ENCODE results near the gene ZNF487. TPM values are rescaled to one million over a fixed set of nuclear protein-coding genes. Genes with fewer than 3 reads are reported as not detected.
"Not testable (repeated sequence)": the region's sequence is repeated elsewhere in the genome, so short reads cannot be mapped to it uniquely, and the experiment has no call there.

Gene ZNF487
- total RNA-seq = 1 to 10 TPM; 2.2 to 2.3 TPM
- long read RNA-seq = 0 reads

DNA sequence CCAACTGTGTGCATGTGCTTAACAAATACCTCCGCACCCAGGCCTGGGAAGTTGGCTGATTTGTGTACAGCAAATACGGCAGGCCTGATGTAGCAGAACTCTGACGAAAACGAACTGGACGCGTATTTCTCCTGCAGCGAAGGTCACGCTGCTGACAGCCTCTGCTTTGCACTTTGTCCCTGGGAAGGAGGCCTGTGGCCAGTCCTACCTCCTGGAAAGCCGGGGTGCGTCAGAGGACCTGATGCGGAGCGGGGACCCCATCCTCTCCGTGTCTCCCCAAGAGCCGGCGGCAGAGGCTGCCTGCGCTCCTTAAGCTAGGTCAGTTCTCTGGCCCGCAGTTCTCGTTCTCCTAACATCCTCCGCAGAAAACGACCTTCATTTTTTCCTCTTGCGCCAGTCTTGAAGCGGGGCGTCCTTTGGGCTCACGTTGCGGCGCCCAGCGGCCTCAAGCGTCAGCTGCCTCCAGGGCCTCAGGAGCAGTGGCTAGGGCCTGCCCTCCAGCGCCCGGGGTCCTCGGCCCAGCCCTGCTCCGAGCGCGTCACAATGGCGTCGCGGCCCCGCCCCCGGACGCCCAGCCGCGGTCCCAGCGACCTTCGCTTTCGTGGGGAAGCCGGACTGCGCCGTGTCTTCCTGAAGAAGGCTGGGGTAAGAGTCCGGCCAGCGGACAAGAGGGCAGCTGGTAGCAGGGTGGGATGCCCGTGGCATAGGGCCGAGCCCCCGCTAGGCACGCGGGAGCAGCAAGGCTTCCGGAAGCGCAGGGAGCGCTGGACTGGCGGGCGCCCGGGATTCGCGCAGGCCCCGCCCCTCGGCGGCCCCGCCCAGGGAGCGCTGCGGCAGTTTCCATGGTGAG lies at the start of gene ZNF487:
Gene ZNF487, plus strand, starts transcription at position 821 of the 850 bp plus-strand sequence. CDS start 38,703 bp downstream, outside the sequence.
- ATAC-seq = peak; percentile 98 to 99
- intact Hi-C loops (cut with DNase I) = no loop called here
- DNase-seq = peak; percentile 91

DNA sequence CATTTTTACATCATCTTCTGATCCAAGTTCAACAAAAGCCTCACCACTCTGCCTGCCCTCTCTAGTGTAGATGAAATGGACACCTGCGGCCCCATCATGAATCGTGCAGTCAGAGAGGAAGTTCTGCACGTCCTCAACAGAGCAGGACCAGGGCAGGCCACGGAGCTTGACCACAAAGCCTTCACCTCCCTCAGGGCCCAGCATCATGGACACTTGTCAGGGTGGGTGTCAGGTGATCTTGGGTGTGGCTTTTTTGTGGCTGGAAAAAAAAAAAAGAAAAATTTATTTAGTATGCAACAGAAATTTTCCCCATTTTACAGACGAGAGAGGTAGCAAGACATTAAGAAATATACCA lies 49.3 kb upstream of the ZNF487 start:
- DNase-seq = no peak
- ATAC-seq = no peak

DNA sequence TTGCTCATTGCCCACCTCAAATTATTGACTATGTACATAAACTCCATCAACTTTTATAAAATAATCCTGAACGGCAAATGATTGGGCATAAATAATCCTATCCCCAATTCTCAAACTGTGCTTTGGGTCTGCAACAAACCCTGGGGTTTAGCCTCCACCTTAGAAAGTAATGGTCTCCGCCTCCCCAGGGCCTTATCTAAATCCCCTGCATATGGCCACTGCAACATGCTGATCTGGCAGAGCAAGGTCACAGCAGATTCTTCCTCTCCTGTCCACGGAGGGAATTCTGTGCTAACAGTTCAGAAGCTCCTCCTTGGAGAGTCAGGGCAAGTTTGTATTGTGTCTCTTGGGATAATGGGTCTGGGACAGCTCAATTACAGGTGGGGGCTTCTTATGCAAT lies 47.0 kb upstream of the ZNF487 start:
- ATAC-seq (no peak), DNase-seq (no peak)
- intact Hi-C loops (cut with DNase I) = no loop called here

More for the DNA sequence above, 49.3 kb upstream of the ZNF487 start:
- intact Hi-C loops (cut with DNase I) = no loop called here

DNA sequence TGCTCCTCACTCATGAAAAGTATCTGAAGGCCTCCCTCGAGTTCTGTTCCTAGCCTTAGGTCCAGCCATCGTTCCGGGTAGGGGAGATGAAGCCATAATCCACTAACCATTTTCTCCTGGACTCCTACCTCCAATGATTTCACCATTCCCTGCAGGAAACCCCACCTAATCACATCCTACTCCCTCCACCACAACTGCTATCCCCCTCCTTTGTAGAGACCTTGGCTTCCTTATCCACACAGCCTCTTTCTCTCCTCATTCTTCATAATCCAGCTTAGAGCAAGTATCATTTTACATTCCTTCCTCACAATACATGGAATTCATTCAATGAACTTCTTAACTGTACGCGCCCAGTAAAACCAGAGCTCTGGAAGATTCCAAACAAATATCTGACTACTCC lies 46.6 kb upstream of the ZNF487 start:
- intact Hi-C loops (cut with DNase I) = no loop called here
- ATAC-seq = no peak
- no peak for DNase-seq

DNA sequence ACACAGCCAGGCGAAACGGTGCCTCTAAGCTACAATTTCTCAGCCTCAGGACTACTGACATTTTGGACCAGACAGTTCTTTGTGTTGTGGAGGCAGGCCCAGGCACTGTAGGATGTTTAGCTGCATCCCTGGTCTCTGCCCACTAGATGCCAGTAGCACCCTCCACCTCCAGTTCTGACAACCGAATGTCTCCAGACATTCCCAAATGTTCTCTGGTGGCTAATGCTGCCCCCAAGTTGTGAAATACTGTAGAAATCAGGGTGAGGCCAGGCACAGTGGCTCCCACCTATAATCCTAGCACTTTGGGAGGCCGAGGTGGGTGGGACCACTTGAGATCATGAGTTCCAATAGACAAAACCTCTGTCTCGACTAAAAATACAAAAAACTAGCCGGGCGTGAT lies 46.2 kb upstream of the ZNF487 start:
- DNase-seq (no peak), ATAC-seq (peak; percentile 56 to 74)
- intact Hi-C loops (cut with DNase I) = no loop called here

DNA sequence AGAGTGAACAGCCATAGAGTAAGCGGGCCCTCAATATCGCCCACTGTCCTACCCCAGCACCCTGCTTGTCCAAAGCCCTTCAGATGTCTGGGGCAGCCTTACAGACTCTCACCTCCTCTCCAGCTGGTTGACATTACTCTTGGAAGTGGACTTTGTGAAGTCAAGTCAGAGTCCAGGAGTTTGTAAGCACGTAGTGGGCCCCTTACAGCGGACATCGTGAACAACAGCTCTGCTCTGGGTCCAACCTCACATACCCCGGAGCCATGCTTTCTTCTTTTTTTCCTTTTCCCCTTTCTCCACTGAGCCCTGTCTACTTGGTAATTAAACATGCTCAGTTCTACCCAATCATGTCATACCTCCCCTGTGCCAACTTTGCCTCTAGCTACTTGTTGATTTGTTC lies 45.4 kb upstream of the ZNF487 start:
- intact Hi-C loops (cut with DNase I) = no loop called here
- ATAC-seq = no peak
- no peak for DNase-seq

DNA sequence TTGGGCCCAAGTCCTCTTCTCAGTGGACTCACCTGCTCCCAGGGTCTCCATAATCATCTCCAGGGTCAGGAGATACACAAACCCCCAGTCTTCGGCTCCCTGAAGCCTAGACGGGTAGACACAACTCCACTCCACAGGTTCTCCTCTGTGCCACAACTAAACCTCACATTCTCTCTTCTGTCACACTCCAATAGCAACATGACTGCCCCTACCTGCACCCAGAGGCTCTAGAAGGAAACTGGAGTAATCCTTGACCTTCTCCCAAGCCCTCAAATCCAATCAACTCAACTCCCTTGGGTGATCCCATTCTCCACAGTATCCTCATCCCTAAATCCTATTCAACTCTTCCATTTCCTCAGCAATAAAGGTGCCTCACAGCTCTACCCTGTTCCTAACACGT lies 44.2 kb upstream of the ZNF487 start:
- intact Hi-C loops (cut with DNase I) = no loop called here
- ATAC-seq (no peak), DNase-seq (no peak)

DNA sequence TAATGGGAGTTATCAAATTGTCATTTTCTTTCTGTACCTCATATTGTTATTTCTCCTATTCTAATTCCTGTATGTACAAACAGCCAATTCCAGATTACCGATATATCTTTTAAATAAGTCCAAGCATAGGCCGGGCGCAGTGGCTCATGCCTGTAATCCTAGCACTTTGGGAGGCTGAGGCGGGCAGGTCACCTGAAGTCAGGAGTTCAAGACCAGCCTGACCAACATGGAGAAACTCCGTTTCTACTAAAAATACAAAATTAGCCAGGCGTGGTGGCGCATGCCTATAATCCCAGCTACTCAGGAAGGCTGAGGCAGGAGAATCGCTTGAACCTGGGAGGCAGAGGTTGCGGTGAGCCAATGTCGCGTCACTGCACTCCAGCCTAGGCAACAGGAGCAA lies 43.7 kb upstream of the ZNF487 start:
- ATAC-seq; DNase-seq; intact Hi-C loops (cut with DNase I): not testable (repeated sequence)

DNA sequence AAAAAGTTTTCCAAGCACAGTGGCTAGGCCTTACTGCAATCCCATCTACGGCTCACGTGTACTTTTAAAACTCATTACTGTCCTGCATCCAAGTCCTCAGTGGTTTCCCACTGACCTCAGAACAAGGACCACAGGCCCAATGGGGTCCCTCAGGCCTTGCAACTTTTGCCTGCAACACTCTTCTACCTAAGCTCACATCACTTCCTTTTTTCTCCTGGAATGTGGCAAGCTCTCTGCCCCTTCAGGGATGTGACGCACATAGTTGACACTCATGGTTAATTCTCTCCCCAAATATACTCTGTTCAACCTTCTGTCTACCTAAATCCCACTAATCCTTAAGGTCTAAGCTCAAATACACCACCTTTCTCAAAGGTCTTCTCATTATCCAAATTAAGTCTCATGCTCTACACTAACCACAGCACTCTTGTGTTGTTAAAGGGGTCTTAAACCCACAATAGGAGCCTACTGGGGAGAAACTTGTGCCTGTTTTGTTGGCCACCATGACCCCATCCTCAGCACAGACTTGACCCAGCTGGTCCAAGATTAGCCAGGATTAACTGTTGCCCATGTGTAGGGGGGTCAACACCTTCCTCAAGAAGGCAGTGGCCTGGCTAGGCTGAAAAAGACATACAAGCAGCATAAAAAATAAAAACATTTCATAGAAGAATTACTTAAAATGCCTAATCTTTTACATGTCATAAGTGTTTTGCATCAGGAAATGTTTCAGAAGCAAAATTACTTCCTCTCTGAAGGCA lies 43.1 kb upstream of the ZNF487 start:
- intact Hi-C loops (cut with DNase I) = no loop called here
- DNase-seq = no peak

DNA sequence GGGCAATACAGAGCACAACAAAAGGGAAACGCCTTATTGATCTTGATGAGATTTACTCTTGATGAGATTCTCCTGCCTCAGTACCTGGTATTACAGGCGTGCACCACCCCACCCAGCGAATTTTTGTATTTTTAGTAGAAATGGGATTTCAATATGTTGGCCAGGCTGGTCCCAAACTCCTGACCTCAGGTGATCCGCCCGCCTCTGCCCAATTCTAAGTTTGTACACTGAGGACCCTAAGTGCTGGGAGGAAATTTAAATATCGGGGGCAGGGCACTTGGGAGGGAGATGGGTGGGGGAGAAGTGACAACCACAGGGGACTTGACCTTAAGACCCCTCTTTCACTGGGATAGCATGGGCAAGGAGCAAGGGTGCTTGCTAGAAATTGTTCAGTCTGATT lies 42.0 kb upstream of the ZNF487 start:
- intact Hi-C loops (cut with DNase I) = no loop called here
- no peak for DNase-seq
- ATAC-seq = no peak

More for the DNA sequence above, 43.1 kb upstream of the ZNF487 start:
- no peak for ATAC-seq

DNA sequence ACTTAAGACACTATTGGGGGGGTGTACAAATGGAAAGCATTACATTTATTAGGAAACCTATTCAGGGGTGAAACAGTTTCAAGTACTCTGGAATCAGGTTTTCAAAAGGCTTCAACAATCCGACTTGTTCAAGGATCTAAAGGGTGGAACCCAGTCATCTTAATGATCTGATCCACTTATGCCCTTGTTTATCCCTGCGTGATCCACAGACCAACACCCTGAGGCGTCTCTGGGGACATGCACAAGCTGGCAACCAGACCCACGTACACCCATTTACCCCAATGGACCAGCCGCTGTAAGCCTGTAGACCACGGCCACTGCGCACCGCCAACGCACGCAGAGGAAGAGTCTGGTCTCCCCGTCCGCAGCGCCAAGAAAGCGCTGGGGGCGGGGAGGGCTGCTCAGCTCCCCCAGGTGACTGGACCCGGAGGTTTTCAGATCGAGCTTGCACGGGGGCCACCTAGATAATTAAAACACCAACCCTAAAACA lies 41.3 kb upstream of the ZNF487 start:
- ATAC-seq (peak in 1 of 2 donors; percentile 3), DNase-seq (no peak)
- intact Hi-C loops (cut with DNase I) = no loop called here

DNA sequence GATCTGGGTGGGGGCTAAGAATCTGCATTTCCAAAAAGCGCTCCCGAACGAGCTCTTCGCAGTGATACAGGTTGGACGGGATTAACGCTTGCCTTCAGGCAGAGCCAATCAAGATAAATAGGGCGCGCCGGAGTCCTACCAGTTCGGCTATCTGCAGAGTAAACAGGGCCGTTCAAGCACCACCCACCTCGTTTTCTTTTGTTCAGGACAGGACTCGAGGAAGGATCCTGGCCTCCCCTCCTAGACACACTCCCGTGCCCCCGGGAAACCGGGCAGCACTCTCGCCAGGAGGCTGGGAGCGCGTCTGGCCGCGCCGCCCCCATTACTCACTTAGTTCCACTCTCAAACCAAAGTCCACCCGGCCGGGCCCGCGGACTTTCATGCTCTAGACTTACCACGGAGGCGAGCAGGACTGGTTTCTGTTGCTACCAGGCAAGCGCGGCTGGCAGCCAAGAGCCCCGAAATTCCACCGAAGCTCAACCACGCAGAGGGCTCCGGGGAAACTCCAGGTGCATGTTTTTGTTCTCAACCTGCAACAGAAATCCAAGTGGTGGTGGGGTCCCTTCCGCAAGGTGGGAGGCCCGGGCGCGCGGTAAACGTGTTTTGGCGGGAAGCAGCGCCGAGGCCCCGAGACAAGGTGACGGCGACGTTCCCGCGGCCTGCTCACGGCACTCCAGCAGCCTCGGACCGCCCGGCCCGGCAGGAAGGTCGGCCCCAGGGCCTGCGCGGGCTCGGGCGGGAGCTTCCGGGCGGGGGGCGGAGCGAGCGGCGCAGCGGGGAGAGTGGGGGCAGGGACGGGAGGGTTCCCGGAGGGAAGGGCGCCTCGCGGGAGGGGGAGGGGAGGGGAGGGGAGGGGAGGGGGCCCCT lies 40.6 kb upstream of the ZNF487 start:
- ATAC-seq (peak; percentile 95 to 96), DNase-seq (peak; percentile 79)
- intact Hi-C loops (cut with DNase I) = no loop called here

DNA sequence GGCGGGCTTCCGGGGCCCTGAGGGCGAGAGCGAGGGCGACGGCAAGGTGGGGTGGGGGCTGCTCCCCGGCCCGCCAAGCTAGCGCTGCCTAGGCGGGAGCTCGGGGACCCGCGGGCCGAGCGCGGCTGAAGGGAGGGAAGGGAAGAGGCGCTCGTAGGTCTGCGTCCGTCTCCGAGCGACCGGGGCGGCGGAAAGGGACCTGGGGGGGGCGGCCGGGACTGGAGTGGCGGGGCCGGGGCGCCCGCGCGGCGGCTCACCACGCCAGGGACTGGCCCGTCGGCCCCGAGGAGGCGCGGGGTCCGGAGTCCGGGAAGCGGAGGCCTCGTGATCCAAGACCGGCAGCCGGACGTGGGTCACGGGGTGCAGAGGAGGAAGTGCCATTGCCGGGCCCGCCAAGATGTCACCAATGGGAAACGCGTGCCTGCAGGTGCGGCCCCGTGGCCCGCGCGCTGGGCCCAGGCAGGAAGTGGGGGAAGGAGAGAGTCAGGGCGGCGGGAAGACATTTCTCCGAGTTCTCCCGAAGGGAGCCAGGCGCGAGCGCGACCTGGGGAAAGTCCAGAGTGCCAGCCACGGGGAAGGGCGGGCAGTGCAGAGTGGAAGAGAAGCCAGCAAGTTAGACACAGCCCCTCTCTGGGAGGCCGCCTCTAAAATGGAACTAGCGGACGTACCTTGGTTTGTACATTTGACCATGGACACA lies 39.8 kb upstream of the ZNF487 start:
- intact Hi-C loops (cut with DNase I) = no loop called here
- peak; percentile 90 to 91 for ATAC-seq
- DNase-seq = peak; percentile 91

DNA sequence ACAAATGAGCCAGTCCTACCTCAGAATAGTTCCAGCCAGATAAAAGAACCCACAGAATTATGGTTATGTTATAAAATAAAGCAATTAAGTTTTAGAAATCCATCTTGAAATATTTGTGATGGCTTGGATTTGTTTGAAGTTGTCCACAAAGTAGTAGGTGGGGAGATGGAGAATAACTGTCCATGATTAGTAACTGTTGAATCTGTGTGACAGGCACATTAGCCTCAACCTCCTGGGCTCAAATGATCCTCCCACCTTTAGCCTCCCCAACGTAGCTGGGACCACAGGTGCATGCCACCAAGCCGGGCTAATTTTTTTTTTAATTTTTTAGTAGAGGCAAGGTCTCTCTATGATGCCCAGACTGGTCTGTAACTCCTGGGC lies 38.0 kb upstream of the ZNF487 start:
- DNase-seq = no peak
- intact Hi-C loops (cut with DNase I) = no loop called here
- no peak for ATAC-seq

DNA sequence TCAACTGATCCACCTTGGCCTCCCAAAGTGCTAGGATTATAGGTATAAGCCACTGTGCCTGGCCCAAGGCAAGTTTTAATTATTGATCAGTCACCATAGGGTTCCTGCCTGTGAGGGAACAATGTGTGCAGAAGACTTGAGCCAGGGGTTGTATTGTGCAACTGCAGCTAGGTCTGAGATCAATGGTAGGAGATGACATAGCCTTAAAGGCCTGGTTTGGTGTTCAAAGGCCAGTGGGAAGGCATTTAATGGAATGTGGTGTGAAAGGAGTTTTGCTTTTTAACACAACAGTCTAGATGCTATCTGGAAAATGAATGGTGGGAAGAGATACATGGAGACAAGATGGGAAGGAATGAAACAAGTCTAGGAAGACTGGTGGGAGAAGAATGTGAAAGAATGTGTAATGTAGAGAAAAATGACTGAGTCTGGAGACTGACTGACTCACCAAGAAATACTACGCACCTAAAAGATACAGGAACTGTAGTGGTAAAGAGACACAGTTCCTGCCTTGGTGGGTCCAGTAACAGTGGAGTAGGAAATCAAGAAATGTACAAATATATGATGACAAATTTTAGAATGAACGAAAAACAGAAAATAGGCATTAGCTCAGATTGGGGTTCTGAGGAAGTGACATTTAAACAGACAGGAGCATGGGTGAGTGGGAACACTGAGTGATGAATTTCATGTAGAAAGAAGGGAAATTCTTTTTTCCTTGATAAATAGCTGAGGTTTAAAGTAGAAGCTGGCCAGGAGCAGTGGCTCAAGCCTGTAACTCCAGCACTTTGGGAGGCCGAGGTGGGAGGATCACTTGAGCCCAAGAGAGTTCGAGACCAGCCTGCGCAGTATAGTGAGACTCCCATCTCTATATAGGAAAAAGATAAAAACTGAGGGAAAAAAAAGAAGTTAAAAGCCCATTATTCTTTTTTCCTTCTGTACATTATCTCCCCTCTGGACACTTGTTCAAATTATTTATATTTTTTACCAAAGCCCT lies 37.3 kb upstream of the ZNF487 start:
- intact Hi-C loops (cut with DNase I) = no loop called here
- ATAC-seq (no peak), DNase-seq (no peak)

DNA sequence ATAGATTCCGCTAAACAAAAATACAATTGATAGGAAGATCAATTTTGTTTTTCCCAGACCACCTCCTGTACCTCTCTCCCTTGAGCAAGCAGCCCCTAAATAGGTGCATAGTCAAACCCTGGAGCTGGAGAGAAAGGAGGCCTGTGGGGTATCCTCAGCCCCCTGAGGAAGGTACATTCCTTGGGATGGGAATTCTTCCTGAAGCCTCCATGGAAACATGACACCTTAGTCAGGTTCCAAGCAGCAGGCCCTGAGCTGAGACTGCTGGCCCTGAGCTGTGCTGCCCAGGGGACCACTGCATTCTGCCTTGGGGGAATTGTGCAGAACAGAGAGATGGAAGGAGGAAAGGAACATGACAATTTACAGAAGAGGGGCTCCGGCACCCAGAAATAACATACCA lies 35.3 kb upstream of the ZNF487 start:
- intact Hi-C loops (cut with DNase I) = no loop called here
- DNase-seq (no peak), ATAC-seq (no peak)

DNA sequence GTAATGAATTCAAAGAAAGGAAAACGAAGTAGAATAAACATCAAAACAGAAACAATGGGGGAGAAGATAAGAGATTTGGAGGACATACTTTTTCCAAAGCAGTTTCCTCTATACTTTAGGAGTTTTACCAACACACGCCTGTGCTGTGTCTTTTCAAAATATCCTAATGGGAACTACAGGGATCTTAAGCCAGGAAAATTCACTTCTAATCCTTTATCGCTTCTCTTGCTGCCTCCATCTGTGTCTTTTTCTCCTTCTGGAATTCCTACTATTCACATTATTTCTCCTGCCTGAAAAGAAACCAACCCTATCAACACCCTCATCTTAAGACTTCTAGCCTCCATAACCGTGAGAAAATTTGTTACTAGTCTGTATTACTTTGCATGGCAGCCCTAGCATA lies 34.7 kb upstream of the ZNF487 start:
- DNase-seq = no peak
- intact Hi-C loops (cut with DNase I) = no loop called here
- no peak for ATAC-seq
